Measurements from ENCODE around the gene TRAT1. TPM values are rescaled to one million over a fixed set of nuclear protein-coding genes. Genes with fewer than 3 reads are reported as not detected.

TRAT1 gene
- total RNA-seq, 6 experiments from 2014 or later = 0.27 to 1.9 (median 1.5) TPM; not detected in 3

- TF ChIP-seq CTCF (IDR thresholded peaks at IDR 0.05) (no peak), POLR2A (IDR thresholded peaks at IDR 0.05) (no peak)
- Histone ChIP-seq H3K4me1 (no peaks in the 10 kb centered on the region), H3K27ac (no peak overlapping the region), H3K27me3 (no peaks in the 10 kb centered on the region), H3K4me3 (no peak overlapping the region), H3K9me3 (no peaks in the 10 kb centered on the region), H3K36me3 (no peaks in the 10 kb centered on the region)
- DNase-seq = no peak
- ATAC-seq = no peak
- 29% methylated on average over 3 of the region's 3 CpGs for WGBS (ENCODE audit: insufficient coverage, low coverage, low lambda C conversion rate, missing lambda C conversion rate)
- intact Hi-C loops (cut with DNase I) = no loop called here
Measured at GRCh38 chr3:108838436-108838835, 15.8 kb downstream of the TRAT1 start.

GRCh38 chr3:108845709-108846293 lies 23.2 kb downstream of the TRAT1 start:
- DNase-seq (no peak), ATAC-seq (no peak)
- intact Hi-C loops (cut with DNase I) = no loop called here
- Histone ChIP-seq H3K4me1 (no peaks in the 10 kb centered on the region), H3K4me3 (no peak overlapping the region), H3K36me3 (no peaks in the 10 kb centered on the region), H3K9me3 (no peaks in the 10 kb centered on the region), H3K27ac (no peak overlapping the region), H3K27me3 (no peaks in the 10 kb centered on the region)
- TF ChIP-seq CTCF (IDR thresholded peaks at IDR 0.05) (no peak), POLR2A (IDR thresholded peaks at IDR 0.05) (no peak)
- 53% methylated on average over 5 of the region's 5 CpGs for WGBS (ENCODE audit: insufficient coverage, low coverage, low lambda C conversion rate, missing lambda C conversion rate)

GRCh38 chr3:108847187-108847586 lies 24.6 kb downstream of the TRAT1 start:
- no peak for ATAC-seq
- no peaks in the 10 kb centered on the region for H3K4me1 ChIP-seq
- intact Hi-C loops (cut with DNase I) = no loop called here
- H3K27ac ChIP-seq = no peak overlapping the region
- WGBS (ENCODE audit: insufficient coverage, low coverage, low lambda C conversion rate, missing lambda C conversion rate) = 50% methylated on average over 2 of the region's 2 CpGs
- H3K27me3 ChIP-seq = no peaks in the 10 kb centered on the region
- H3K9me3 ChIP-seq = no peaks in the 10 kb centered on the region
- no peaks in the 10 kb centered on the region for H3K36me3 ChIP-seq
- TF ChIP-seq POLR2A (IDR thresholded peaks at IDR 0.05) (no peak), CTCF (IDR thresholded peaks at IDR 0.05) (no peak)
- no peak overlapping the region for H3K4me3 ChIP-seq
- DNase-seq = no peak

- intact Hi-C loops (cut with DNase I) = no loop called here
- WGBS (ENCODE audit: insufficient coverage, low coverage, low lambda C conversion rate, missing lambda C conversion rate) = 35% methylated on average over 1 of the region's 1 CpG
- Histone ChIP-seq H3K4me1 (no peaks in the 10 kb centered on the region), H3K27me3 (no peaks in the 10 kb centered on the region), H3K9me3 (no peaks in the 10 kb centered on the region), H3K36me3 (no peaks in the 10 kb centered on the region), H3K4me3 (no peak overlapping the region), H3K27ac (no peak overlapping the region)
- TF ChIP-seq POLR2A (IDR thresholded peaks at IDR 0.05) (no peak), CTCF (IDR thresholded peaks at IDR 0.05) (no peak)
- no peak for ATAC-seq
- no peak for DNase-seq
Measured at GRCh38 chr3:108849075-108849474, 26.5 kb downstream of the TRAT1 start.

- intact Hi-C loops (cut with DNase I) = no loop called here
- 7% methylated on average over 1 of the region's 1 CpG for WGBS (ENCODE audit: insufficient coverage, low coverage, low lambda C conversion rate, missing lambda C conversion rate)
Measured at GRCh38 chr3:108861401-108861800, 38.8 kb downstream of the TRAT1 start.

More at GRCh38 chr3:108861401-108861800, 38.8 kb downstream of the TRAT1 start:
- Histone ChIP-seq H3K27ac (no peak overlapping the region), H3K4me3 (no peak overlapping the region), H3K36me3 (no peaks in the 10 kb centered on the region), H3K4me1 (no peaks in the 10 kb centered on the region), H3K9me3 (no peaks in the 10 kb centered on the region), H3K27me3 (no peaks in the 10 kb centered on the region)
- TF ChIP-seq POLR2A (IDR thresholded peaks at IDR 0.05) = no peak
- no peak for TF ChIP-seq CTCF (IDR thresholded peaks at IDR 0.05)
- DNase-seq = no peak
- no peak for ATAC-seq

All from right lobe of liver (tissue), 6 donors.